ENCODE results near the gene SLC17A6.

SLC17A6 gene

DNA sequence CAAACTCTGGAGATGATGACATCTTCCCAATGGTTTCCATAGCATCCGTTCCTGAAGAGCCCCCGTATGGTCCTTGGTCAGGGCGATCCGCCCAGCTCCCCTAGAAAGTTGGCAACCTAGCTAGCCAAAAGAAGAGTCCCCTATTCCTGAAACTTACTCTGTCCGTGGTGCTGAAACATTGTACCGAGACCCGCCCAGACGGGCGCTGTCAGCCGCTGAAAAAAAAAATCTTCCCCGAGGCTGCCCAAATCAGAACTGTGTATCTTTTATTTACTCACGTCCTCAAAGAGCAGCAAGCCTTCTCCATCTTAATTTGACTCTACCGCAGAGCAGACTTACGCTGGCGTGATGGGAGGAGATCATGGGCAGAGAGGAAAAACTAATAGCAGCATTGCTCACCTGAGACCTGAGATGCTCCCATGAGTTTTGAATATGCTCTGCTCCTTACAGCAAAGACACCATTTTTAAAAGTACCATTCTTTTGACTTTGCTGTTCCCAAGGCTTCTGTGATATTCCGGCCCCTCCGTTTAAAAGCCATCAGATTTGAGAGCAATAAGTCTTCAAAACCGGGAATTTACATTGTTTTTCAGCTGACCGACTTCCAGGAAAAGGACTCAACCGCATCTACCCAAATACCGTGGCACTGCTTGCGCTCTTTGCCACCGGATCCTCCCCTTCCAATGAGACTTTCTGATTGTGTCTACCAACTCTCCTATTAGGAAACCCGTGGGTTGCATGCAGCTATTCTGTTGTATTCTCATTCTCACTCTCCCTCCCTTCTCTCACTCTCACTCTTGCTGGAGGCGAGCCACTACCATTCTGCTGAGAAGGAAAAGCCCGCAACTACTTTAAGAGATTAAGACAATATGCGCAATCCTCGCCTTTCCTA, at the start of gene SLC17A6:
Gene SLC17A6, plus strand, starts transcription at position 786 of the 890 bp plus-strand sequence. CDS start 153 bp downstream, outside the sequence.
- no peak for DNase-seq (ENCODE audit: extremely low read depth in 1 of 2, low read depth in 1 of 2)

DNA sequence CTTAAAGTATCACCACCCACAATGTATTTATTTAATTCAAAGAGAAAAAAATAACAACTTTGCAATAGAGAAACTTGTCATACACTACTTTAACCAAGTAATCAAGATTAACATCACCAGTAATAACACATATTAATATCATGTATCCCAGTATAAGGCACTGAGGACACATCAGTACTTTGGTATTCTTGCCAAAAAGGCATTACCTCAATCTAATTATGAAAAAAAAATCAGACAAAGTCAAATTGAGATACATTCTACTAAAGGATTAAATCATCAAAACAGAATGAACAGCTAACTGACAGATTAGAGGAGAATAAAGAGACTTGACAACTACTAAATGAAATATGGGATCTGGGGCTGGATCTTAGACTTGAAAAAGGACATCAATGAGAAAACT, 35.8 kb upstream of the SLC17A6 start:
- DNase-seq (ENCODE audit: extremely low read depth in 1 of 2, low read depth in 1 of 2) = no peak

DNA sequence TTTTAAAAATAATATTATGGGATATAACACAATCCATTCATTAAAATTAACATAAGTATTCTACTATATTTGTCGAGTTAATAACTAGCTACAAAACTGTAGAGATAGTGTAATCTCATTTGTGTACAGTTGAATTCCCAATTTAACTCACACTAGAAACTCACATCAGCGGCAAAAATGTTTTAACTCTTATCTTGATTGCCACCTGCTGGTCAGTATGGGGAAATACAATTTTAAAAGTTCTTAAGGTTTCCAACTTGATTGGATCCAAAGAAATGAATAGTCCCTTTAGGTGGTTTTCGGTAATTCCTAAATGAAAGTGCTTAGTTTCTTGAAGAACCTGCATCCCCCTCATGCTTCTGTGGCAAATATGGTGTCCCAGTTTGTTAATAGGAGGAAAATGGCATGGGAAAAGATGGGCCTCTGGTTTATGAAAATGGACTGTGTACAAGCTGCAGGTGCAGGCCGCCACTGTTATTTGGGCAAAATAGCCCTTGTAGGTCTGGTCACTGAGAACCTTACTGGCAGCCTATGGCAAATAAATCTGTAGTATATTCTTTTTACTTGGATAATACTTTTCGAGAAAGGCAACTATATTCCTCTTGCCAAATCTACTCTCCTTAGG, 33.7 kb upstream of the SLC17A6 start:
- DNase-seq (ENCODE audit: extremely low read depth in 1 of 2, low read depth in 1 of 2) = no peak

DNA sequence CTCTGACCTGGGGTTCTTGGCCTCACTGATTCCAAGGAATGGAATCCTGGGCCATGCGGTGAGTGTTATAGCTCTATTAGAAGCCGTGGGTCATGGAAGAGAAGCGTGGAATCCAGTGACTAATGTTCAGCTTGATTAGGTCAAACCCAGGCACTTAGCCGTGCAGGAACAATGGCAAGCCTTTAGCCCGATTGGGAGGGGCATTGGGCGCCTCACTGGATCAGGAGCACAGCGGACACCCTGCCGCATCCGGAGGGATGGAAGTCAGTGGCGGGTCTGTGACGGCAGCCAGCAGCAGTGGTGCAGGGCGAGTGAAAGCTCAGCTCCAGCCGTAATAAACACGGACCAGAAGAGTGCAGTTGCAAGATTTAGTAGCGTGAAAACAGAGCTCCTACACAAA, 20.5 kb upstream of the SLC17A6 start:
- no peak for DNase-seq (ENCODE audit: extremely low read depth in 1 of 2, low read depth in 1 of 2)

DNA sequence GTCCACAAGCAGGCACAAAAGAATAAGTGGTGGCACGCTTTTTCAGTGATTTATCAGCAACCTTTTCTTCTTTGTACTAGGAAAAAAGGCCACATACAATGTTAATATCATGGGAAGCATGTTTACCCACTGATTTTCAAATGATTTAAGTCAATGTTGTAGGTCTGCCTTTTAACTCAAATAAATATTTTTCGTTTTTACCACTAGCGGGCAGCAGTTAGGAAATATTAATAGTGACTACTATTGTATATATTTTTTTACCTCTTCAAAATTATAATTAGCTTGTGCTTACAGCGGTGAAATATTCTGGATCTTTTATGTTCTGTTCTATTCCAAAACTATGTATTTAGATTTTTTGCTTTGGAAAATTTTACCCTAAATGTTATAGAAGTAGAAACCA, 6.4 kb upstream of the SLC17A6 start:
- DNase-seq (ENCODE audit: extremely low read depth in 1 of 2, low read depth in 1 of 2) = no peak

DNA sequence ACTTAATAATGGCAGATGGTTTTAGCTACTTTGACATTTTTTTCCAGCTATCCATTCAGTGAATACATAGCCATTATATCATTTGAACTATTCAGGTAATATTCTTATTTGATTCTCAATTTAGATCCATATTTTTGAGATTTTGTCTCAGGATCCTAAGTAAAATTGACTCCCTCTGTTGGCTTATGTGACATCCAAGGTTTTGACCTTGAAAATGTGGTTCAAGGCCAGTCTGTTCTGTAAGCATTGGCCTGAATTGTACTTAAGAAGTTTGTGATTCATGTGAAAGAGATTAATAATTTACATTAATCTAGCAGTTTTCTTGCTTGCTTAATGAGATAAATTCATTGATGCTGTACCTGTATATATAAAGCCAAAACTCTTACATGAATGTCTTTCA, 1.6 kb upstream of the SLC17A6 start:
- DNase-seq (ENCODE audit: extremely low read depth in 1 of 2, low read depth in 1 of 2) = no peak

DNA sequence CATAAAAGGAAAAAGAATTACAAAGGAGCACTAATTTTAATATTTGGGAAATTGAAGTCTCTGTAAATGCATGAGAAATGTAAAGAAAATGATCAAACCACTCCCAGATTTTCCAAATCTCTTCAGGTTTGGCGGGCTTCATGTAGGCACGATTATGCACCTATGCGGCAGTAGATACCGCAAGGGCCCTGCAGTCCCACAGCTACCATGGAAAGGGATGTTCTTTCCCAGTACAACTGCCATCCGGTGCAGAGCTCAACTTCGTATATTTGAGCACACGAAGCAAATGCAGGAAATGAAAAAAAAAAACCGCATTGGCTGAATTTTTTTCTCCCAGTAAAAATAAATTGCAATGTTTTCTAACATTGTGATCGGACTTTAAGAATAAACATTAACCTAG, 1.4 kb downstream of the SLC17A6 start:
- no peak for DNase-seq (ENCODE audit: extremely low read depth in 1 of 2, low read depth in 1 of 2)

DNA sequence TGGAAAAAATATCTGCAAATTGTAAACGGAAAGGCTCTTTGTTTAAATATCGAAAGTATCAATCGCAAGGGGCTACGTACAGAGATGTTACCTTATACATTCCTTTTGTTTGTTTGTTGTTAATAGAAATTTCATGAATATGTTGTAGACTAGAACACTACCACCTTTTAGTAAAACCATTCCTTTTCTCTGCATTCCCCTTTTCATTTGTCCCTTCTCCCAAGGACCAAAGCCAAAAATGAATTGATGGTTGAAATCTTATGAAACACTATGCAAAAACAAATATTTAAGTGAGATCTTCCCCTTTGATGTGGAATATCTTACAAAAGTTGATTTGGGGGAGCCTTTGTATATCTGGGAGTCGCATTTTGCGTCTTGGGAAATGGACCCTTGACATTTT, 2.1 kb downstream of the SLC17A6 start:
- DNase-seq (ENCODE audit: extremely low read depth in 1 of 2, low read depth in 1 of 2) = no peak

DNA sequence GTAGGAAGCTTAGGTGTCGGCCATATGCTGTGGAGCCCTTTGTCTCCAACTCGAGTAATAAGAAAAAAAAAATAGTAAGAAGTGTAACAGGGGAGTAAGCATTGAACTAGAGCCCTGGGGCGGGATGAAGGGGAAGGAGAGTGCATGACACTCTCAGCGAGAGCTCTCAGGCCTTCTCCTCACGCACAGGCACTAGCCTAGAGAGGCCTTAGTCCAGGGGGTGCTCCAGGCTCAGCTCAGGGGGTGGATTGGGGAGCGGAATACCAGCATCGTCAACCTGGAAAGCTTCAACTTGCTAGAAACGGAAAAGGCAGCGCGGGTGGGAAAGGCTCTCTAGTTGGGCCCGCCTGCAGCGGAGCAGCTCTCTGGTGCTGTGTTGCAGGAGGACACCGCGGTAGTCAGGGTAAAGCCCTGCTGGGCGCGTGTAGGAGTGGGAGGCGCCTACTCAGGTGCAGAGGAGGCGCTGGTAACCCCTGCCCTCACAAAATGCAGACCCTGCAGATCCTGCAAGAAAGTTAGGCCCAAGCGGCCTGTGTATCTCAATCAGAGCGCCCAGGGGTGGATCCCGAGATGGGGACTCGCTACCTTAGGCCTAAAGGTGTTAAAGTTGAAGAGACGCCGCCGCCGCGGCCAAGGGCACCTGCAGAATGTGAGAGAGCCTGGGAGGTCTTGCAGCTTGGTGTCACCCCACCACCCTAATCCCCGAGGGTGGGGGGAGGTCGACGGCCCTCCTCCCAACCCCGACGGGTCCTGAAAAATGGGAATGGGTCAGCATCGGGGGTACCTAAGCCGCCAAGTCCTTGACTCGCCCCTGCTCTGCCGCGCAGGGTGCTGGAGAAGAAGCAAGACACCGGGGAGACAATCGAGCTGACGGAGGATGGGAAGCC, 2.8 kb downstream of the SLC17A6 start:
- DNase-seq (ENCODE audit: extremely low read depth in 1 of 2, low read depth in 1 of 2) = no peak

DNA sequence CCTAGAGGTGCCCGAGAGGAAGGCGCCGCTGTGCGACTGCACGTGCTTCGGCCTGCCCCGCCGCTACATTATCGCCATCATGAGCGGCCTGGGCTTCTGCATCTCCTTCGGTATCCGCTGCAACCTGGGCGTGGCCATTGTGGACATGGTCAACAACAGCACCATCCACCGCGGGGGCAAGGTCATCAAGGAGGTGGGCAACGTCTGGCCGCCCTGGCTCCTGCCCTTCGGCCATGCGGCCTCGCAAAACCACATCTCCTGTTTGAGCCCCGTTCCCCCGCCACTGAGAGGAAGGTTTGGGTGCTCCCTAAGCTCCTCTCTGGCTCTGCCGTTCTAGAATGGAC, 3.4 kb downstream of the SLC17A6 start:
- no peak for DNase-seq (ENCODE audit: extremely low read depth in 1 of 2, low read depth in 1 of 2)

DNA sequence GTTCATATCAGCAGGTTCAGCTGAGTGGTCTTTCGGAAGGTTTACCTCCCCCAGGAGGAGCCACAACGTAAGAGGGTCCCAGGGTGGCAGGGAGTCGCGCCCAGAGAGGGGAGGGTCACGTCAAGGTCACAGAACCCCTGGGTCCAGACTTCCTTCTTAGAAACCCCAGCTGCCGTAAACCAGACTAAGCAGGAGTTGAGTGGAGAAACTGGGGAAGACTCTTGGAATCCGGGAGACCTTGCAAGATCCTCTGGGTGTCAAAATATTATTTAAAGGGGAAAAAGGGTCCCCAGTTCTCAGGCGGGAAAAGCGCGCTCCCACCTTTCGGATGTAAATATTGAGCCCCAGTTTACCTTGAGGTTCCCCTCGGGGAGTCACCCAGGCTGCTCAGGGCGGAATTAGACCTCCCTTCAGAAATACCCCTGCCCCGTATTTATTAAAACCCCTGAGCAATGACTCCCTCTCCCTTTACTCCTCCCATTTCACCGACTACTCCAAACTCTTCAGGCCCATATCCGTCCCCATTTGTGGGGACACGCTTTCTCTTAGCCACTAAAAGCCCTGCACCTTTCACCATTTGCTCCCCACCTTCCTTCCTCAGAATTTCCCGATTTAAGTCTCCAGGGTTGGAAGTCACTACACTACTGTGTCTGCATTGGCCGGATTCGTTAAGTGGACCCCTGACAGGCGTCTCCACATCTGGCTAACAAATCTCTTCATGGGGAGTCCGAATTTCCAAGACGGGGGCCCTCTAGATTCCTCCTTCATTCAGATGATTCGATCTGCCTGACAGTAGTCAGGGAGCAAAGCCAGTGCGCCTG, 4.2 kb downstream of the SLC17A6 start:
- no peak for DNase-seq (ENCODE audit: extremely low read depth in 1 of 2, low read depth in 1 of 2)

DNA sequence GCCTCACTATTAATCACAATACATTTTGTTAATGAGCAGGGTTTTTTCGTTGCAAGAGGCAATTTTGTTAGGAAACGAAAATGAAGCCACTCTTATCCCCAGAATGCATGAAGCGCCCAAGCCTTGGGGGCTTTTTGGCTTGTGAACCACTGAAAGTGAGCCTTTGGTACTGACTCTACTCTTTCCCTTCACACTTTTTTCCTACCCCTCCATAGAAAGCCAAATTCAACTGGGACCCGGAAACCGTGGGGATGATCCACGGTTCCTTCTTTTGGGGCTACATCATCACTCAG, 4.8 kb downstream of the SLC17A6 start:
- no peak for DNase-seq (ENCODE audit: extremely low read depth in 1 of 2, low read depth in 1 of 2)

DNA sequence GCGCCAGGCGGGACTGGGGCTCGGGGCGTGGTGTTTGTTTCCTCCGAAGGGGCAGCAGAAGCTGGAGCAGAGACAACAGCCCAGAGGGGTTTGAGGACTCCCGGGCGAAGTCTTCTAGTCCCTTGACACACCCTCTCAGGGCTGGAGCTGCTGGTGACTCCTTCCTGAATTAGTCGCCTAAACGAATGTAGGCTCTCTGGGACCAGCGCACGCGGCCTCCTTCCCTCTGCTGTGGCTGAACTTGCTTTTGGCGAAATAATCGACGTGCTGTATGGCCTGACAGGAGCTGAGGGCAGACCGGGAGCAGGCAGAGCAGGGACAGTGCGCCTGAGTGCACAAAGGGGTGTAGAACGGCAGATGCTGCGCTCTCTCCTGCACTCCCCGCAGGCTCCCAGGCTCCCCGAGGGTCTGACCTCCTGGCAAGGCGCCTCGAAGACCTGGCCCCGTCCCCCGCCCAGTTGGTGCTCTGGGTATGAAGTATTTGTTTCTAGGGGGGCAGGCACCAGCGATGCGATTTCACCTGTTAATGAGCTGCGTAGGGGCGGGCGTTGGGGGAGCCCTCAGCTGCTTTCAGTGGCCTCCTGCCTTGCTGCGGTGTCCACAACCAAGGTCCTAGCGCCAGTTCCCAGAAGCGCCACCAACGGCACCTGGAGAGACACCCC, 5.3 kb downstream of the SLC17A6 start:
- DNase-seq (ENCODE audit: extremely low read depth in 1 of 2, low read depth in 1 of 2) = no peak

DNA sequence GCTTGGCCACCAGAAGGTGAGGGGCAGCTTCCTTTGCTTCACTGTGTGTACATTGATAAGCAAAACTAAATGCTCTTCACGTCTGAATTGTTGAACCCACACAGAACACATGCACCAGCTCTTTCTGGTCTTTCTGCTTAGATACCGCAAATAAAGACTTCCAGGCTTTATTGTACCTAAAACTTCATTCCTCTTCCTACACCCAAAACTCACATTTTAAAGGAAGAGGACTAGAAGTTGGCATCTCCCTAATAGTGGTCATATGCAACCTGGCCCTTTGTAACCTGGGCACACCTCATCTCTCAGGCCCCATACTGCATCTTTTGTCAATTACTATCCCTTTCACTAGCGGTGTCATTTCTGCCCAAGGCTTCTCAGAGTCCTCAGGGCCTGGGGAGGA, 5.9 kb downstream of the SLC17A6 start:
- DNase-seq (ENCODE audit: extremely low read depth in 1 of 2, low read depth in 1 of 2) = no peak

DNA sequence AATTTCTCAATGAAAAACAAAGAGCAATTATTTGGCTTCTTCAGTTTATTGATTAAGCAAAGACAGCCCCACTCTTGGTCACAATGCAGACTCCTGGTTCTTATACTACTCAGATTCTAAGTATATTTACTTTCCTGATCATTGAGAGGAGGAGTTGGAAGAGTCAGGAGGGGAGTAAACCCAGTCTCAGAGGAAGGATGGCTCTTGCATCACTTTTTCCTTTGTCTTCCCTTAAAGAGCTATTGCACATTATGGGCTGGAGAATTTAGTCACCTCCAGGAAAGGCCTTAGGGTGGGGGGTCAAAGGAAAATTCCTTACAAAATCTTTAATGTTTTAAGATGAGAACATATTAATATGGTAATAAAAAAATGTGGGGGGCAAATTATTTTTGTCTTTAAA, 8.1 kb downstream of the SLC17A6 start:
- no peak for DNase-seq (ENCODE audit: extremely low read depth in 1 of 2, low read depth in 1 of 2)

DNA sequence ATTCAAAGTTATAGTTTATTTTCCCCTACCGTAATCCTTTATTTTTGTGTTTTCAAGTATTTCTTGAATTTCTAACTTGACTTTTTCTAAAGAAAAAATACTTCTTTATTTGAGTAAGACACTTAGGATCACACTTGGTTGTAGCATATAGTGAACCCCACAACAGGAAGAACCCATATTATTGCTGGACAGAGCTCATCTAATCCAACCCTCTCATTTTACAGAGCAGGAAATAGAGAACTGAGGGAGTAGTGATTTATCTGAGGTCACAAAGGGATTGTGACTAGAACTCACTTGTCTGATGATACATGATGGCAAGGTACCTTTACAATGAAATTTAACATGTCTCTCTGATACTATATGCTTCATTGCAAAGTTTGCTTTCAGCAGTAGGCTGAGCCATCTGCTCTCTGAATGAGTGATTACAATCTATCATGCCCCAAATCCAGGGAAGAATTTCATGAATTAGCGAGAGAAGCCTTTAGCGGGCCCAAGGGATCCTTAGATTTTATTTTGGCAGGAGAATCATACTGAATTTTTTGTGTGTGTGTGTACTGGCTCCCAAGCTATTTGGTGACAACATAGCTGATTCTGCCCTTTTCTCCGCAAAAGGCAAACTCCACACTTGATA, 9.8 kb downstream of the SLC17A6 start:
- DNase-seq (ENCODE audit: extremely low read depth in 1 of 2, low read depth in 1 of 2) = no peak

DNA sequence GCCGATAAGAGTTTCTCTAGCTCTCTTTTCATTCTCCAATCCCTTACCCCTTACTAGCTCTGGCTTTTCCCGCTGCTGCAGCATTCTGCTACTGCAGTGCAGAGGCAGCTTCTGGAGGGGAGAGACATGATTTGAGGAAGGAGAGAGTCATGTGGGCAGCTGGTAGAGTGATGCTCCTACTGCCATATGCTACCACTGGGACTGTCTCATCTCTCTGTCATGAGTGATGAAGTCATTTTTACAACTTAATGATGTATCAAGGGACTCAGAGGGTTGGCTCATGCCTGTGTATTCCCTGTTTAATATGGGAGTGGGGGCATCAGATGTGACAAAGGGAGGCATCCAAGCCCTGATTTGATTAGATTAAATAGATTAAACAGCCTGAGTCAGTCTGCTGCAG, 11.3 kb downstream of the SLC17A6 start:
- no peak for DNase-seq (ENCODE audit: extremely low read depth in 1 of 2, low read depth in 1 of 2)

DNA sequence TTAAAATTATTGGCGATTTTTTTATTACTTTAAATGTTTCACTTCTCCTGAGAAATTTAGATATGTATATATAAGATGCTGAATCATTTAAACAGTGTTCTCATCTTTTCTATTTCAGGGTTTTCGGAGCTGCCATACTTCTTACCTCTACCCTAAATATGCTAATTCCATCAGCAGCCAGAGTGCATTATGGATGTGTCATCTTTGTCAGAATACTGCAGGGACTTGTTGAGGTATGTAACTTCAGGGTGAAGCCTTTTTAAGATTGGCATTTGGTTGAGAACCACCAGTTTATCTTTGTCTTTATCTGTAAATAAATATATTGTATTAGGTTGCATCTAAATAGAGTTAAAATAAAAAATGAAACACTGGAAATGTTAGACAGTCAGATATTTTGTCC, 21.1 kb downstream of the SLC17A6 start:
- DNase-seq (ENCODE audit: extremely low read depth in 1 of 2, low read depth in 1 of 2) = no peak

DNA sequence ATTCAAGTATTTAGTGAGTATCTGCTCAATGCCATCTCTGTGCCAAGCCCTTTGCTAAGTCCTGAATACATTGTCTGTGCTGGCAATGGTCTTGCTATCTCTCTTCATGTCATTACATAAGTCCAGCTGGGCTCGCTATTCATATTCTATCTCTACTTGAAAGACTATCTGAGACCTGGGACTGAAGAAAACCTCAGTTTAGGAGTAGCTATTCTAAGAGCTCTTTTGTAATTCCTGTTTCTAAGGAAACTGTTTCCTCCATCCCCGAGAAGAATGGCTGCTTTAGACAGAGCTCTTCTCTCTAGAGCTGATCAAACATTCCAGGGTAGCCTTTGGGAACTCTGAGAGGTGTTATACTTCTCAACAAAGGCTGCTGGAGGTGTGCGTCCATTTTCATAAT, 33.0 kb downstream of the SLC17A6 start:
- no peak for DNase-seq (ENCODE audit: extremely low read depth in 1 of 2, low read depth in 1 of 2)

DNA sequence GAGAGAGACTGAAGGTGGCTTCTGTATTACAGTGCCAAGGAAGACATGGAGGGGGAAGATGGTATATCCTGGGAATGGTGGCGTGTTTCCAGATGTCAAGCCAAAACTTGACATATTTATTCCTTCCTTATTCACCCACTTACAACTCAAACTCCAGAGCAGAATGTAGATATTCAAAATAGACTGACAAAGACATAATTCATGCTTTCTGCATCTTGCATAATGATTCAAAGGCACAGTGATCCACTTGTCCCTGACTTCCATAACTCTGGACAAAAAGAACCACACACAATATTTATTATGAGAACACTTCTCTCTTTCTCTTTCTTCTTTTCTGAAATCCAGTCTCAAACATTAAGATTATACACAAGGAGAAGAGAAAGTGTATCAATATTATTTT, 48.9 kb downstream of the SLC17A6 start:
- DNase-seq (ENCODE audit: extremely low read depth in 1 of 2, low read depth in 1 of 2) = no peak
